G401 (cell line): ENCODE measurements around the gene GSE1. TPM values are rescaled to one million over a fixed set of nuclear protein-coding genes. Genes with fewer than 3 reads are reported as not detected.
"Not testable (repeated sequence)": the region's sequence is repeated elsewhere in the genome, so short reads cannot be mapped to it uniquely, and the experiment has no call there.

ENCODE experiments used
- DNase-seq: peaks from one replicate; pipeline ENCODE4 v3.0.0-alpha.2; 2015; ENCODE audit warnings: low spot score
- in situ Hi-C: cut with HindIII; loops from 2 replicates; pipeline ENCODE4 v1.10.0; 2016; ENCODE audit warnings: low sequenced_read_pairs, mixed read lengths
- total RNA-seq: library from RNA; depleted of rRNA; stranded (reverse); fragments of >200 nt; shearing (Covaris generic); gene quantifications from 2 replicates; pipeline ENCODE4 v1.2.3, GENCODE V29; 2014

Gene GSE1
- total RNA-seq, 1 experiment from 2014 or later: 35.6 TPM

DNA sequence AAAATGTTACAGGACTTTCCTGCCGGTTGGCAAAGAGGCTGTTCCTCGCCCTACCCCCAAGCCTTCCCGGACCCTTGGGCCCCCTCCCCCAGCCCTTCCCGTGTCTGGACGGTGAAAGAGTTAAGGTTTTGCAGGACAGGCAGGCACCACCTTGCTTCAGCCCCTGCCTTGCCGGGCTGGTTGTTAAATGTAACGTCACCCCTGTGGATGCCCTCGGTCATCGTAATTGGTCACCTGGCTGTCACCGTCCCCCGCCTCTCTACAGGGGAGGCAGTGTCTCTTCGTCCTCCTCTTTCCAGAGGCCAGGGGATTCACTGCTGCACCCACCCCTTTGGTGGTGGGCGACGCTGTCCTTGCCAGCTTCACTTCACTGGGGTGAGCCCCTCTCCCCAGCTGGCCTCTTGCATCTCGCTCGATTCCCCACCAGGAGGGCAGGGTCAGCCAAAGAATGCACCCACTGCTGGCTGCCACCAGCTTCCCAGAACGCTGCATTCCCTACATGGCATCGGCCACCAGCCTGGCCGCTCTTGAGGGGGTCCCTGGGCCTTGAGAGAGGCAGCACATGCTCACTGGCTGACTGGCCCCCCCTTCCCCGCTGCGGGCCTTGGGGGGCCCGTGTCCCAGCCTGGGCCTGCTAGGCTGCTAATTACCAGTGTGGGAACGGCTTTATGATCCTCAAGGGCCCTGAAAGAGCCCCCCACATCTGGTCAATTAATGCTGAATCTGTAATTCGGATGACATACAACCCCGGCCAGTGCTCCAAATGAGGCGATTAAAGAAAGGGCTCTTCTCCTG, 25.2 kb upstream of the GSE1 start:
- in situ Hi-C loops: no loop called here
- DNase-seq: no peak

DNA sequence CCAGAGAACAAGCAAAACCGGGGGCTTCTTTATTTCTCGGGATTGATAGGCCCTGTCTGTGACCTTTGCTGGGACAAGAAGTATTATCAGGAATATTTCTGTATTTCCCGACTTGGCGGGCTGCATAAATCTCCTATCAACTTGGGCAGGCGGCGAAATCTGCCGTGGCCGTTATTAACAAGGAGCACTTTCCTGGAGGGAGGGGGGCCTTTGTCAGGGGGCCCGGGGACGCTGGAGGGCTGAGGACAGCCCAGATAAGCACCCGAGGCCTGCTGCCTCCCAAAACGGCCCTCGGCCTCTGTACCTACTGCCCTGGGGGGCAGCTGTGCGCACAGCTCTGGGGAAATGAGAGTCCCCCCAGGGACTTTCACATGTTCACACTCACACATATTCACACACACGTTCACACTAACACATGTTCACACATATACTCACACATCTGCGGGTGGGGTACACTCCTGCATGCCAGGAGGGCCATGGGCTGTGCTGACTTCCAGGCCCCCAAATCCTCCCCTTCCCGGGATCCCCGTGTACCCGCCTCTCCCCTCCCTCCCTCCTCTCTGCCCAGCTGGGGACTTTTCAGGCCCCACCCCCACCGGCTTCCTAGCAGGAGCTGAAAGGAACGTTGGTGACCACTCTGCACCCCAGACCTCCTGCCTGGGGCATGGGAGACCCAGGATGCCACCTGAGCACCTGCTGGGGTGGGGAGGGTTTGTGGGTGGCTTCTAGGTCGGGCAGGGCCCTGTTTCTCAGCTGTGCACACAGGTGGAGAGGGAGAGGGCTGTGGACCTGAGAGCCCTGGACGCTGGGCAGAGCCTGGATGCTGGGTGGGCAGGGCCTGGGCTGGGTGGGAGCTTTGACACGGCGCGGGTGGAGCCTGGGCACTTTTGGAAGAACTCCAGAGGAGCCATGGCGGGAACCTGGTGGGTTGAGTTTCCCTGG, 24.3 kb upstream of the GSE1 start:
- no peak for DNase-seq
- in situ Hi-C loops: no loop called here

- in situ Hi-C loops: no loop called here
- no peak for DNase-seq
These were observed 23.2 kb upstream of the GSE1 start for GRCh38 chr16:85589688-85590505.

- in situ Hi-C loops: no loop called here
- DNase-seq: no peak
These were observed 22.7 kb upstream of the GSE1 start for GRCh38 chr16:85590506-85590832.

DNA sequence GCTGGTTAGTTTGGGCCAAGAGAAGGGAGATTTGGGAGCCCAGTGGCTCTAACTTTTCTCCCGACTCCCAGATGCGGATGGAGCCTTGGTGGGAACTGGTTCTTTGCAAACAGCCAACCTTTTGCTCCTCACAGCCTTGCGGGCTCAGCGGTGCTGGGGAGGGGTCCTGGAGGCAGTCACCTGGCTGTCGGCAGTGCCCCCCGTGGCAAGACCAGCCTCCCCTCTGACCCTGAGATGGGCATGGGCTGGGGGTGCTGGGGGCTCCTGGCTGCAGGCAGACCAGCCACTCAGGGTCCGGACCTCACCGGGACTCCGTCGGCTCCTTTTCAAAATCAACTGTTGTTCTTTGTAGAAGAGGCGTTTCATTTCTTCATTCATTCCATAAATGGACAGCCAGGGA, 21.7 kb upstream of the GSE1 start:
- in situ Hi-C loops: no loop called here
- no peak for DNase-seq

- DNase-seq, in situ Hi-C loops: not testable (repeated sequence)
These were observed 20.8 kb upstream of the GSE1 start for GRCh38 chr16:85592277-85592676.

GRCh38 chr16:85592700-85593493, 20.2 kb upstream of the GSE1 start:
- in situ Hi-C loops: no loop called here

DNA sequence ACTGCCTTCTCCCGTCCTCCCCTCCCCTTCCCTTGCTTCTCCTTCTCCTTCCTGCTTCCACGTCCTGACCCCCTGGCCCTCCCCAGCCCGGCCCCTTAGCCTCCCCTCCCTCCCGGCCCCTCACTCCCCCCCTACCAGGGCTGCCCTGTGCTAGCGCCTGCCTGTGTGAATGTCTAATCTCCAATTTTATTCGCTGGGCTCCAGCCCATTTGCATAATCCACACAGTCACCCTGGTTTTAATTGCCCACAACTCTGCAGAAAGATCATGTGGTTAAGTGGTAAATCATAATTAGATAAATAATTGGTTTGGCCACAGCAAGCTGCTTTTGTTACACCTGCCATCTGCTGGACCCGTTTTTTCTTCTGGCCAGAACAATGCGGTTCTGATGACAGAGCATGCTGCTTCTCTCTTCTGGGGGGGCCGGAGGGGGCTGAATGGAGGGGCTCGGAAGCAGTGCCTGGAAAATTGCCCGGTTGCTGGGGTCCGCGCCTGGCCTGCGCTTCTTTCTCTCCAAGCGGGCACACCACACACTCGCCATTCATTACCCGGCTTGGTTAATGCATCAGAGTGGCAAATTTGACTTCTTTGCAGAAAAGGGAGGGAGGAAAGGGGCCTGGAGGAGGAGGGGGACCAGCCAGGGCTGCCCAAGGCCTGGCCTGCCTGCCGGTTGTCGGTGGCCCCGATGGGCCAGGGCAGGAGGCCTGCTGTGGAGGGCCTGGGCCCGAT, 19.5 kb upstream of the GSE1 start:
- peak; percentile 93 for DNase-seq

More at GRCh38 chr16:85592700-85593493, 20.2 kb upstream of the GSE1 start:
- no peak for DNase-seq

GRCh38 chr16:85594273-85594977, 18.7 kb upstream of the GSE1 start:
- DNase-seq: peak; percentile 45
- in situ Hi-C loops: no loop called here

More for the DNA sequence above, 19.5 kb upstream of the GSE1 start:
- in situ Hi-C loops: no loop called here

DNA sequence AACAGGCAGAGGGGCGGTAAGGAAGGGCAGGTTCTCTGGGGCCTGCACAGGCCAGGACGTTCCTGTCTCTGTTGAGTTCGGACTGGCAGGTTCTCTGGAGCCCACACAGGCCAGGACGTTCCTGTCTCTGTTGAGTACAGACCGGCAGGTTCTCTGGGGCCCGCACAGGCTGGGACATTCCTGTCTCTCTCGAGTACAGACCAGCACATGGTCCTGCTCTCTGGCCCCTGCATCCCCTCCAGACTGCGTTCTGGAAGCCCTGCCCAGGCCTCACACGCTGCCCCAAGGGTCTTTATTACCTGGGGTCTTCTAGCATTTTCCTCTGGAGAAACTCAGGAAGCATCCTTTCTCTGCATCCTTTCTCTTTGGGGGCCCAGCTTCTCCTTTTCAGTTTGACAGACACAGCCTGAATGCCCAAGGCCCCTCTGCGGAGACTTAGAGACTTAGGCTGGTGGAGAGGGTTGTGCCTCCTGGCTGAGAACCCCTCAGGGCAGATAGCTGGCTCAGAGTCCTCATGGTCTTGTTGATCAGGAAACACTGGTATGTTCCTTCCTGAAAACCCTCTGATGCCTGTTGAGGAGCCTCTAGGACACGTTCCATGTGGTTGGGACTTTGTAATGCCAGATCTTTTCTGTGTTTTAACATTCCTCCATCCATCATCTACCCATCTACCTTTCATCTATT, 18.0 kb upstream of the GSE1 start:
- in situ Hi-C loops: no loop called here

DNA sequence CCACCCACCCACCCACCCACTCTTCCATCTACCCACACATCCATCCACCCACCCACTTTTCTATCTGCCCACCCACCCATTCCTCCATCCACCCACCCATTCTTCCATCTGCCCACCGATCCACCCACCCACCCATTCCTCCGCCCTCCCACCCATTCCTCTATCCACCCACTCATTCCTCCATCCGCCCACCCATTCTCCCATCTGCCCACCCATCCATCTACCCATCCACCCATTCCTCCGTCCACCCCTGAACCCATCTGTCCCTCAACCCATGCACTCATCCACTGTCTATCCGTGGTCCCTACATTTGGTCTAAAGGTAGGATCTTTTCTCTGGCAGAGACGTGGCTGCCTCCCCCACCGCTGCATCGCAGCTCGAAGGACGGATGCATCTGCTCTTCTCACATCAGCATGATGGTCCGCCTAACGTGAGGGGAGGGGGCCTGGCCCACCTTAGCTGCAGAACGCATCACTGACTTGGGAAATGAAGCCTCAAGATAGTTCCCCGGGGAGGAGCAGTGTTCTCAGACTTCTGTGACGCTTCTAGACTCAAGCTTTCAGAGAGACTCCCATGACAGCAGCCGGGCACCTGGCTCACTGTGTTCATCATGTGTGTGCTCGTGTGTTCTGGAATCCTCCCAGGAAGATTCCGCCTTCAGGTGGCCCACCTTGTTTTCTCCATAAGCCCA, 17.2 kb upstream of the GSE1 start:
- in situ Hi-C loops: no loop called here
- no peak for DNase-seq

More for the DNA sequence above, 18.0 kb upstream of the GSE1 start:
- no peak for DNase-seq

DNA sequence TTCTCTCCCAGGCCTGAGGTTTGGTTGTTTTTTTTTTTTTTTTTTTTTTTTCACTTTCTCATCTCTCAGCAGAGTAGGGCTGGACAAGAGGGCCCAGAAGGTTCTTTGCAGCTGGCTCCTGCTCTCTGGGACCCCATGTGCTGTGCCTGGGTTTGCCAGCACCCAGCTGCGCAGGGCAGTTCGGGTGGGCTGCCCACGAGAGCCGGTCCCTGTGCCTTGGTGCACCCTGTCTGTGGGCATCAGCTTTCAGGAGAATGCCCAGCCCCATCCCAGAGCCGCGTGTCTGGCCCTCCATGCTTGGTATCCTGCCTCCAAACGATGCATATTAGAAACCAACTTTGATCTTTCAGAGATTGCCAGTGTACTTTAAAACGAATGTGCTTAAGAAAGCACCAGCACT, 15.0 kb upstream of the GSE1 start:
- in situ Hi-C loops: no loop called here
- no peak for DNase-seq

DNA sequence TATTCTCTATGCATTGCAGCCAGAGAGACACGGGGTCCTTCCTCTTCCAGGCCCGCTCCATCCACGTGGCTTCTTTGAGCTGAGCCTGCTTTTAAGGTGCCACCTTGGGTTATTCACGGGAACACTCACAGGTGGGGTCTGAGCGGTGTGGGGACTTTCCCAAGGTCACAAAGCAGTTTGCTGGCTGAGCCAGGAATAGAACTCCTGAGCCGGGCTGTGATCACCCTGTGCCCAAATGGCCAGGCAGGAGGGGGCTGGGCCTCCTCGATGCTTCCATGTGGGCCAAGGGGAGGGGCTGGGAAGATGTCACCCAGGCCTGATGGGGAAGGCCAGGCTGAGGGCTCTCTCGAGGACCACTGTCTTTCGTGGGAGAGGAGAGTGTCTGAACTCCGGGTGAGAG, 13.0 kb upstream of the GSE1 start:
- in situ Hi-C loops: no loop called here

DNA sequence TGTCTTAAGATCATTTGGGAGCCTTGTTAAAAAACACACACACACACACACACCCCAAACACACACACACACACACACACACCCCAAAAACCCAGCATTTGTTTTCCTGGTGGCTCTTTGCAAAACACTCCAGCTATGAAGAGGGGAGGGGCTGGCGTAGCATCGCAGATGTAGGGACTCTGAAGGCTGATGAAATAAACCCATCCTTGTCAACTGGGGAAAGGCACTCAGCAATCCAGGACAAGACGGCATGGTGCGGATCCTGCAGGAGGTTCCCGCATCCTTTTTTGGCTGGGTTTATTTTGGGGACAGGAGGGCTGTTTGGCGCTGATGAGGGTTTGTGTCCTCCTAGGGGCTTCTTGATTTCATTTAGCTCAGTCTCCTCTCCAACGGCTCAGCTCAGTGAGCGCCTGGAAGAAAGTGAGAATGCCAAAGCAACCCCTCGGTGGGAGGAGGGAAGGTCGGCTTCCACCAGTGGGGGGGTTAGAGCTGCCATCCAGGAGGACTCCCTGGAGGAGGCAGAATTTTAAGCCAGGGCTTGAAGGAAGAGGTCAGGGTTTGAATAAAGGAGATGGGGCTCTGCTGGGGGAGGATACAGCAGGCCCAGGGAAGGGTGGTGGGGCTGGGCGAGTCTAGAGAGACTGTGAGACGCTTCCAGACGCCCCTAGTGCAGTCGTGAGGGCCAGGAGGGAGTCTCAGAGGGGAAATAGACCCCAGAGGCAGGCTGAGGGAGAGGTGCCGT, 12.4 kb upstream of the GSE1 start:
- no peak for DNase-seq
- in situ Hi-C loops: no loop called here

More for the DNA sequence above, 13.0 kb upstream of the GSE1 start:
- DNase-seq: no peak

DNA sequence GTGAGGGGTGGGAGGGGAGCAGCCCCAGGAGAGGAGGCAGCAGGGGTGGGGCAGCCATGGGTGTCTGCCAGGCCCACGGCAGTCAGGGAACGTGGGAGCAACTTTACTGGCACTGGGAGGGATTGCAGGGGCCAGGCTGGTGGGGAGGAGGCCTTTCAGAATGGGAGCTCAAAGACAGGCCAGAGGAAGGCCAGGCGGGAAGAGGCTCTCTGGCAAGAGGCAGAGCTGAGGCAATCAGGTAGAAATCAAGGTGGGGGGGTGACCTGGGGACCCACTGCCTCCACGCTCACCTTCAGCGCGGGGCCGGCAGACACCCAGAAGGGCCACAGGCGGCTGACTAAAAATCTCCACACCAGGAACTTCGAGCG, 11.9 kb upstream of the GSE1 start:
- no peak for DNase-seq
- in situ Hi-C loops: no loop called here
